ENCODE data around the gene DDAH1.

Gene DDAH1

DNA sequence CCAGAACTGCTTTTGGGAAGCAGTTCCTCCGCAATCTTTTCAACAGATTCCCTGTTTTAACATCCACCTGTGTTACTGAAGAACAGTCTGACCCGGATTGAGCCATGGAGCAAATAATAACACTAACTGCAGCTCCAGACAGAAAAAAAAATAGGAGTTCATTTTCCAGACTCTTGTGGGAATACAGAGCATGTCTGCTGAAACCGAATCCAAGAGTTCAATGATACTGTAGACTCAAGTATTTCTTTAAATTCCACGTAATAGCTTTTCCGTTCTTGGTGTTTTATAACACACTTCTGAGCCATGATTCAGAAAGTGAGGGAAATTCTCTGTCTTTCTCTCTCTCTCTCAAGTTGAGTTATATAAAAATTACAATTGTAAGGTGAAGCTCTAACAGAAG is 60.6 kb downstream of the DDAH1 start:
- H3K36me3 ChIP-seq (ENCODE audit: low read length): no peaks in the 10 kb centered on the region
- H3K27ac ChIP-seq (ENCODE audit: low read depth, low read length): no peak overlapping the region
- no peak overlapping the region for H2AFZ ChIP-seq (ENCODE audit: low read depth, low read length, severe bottlenecking)
- H3K79me2 ChIP-seq (ENCODE audit: insufficient read depth, low read length): no peaks in the 10 kb centered on the region
- no peaks in the 10 kb centered on the region for H3K27me3 ChIP-seq (ENCODE audit: low read length)
- H3K9me3 ChIP-seq (ENCODE audit: insufficient read depth, low read length): no peaks in the 10 kb centered on the region
- no peaks in the 10 kb centered on the region for H3K9me2 ChIP-seq (replicated peaks; ENCODE audit: insufficient read depth, low read length)
- H3K4me3 ChIP-seq (ENCODE audit: insufficient read depth, low read length, poor library complexity, severe bottlenecking): no peak overlapping the region
- H3K9ac ChIP-seq (ENCODE audit: low read length): no peak overlapping the region
- no peak for TF ChIP-seq EZH2phosphoT487 (conservative IDR thresholded peaks at IDR 0.05; ENCODE audit: low read length)
- TF ChIP-seq, protein P1, sequence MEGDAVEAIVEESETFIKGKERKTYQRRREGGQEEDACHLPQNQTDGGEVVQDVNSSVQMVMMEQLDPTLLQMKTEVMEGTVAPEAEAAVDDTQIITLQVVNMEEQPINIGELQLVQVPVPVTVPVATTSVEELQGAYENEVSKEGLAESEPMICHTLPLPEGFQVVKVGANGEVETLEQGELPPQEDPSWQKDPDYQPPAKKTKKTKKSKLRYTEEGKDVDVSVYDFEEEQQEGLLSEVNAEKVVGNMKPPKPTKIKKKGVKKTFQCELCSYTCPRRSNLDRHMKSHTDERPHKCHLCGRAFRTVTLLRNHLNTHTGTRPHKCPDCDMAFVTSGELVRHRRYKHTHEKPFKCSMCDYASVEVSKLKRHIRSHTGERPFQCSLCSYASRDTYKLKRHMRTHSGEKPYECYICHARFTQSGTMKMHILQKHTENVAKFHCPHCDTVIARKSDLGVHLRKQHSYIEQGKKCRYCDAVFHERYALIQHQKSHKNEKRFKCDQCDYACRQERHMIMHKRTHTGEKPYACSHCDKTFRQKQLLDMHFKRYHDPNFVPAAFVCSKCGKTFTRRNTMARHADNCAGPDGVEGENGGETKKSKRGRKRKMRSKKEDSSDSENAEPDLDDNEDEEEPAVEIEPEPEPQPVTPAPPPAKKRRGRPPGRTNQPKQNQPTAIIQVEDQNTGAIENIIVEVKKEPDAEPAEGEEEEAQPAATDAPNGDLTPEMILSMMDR (IDR thresholded peaks at IDR 0.05; ENCODE audit: insufficient read depth, low read length, poor library complexity, severe bottlenecking): no peak
- no peaks in the 10 kb centered on the region for H3F3A ChIP-seq (ENCODE audit: insufficient read depth)
- H3K4me2 ChIP-seq (ENCODE audit: low read depth, low read length, poor library complexity, severe bottlenecking): no peak overlapping the region
- H4K20me1 ChIP-seq (ENCODE audit: low read depth, low read length): no peaks in the 10 kb centered on the region

DNA sequence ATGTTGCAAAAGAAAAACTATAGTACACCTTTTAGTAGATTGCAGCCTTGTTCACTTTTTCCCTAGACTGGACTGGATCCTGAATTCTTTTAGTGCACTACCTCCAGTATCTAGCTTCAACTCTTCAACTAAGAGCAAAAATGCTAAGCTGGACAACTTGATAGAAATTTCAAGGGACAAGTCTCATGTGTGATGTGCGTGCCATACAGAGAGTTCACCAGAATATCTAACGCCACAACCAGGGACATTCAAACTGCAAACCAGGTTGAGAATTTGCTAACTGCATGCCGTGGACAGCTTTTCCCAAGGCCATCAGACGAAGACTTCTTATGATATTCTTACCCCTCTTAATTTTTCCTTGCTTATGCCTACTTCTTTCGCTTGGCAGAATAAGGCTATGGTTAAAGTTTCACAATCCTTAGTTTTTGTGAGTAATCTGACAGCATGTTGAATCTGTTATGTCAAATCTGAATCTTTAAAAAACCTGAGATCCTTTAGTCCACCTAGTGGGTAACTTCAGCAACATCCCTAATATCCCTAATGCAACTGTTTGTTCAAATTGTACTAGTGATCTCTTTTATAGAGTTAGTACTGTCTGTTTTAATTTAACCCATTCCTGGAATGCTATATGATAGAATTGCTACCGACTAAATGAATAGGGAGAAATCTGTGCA is 66.4 kb downstream of the DDAH1 start:
- H3K27ac ChIP-seq (ENCODE audit: low read depth, low read length): no peak overlapping the region

DNA sequence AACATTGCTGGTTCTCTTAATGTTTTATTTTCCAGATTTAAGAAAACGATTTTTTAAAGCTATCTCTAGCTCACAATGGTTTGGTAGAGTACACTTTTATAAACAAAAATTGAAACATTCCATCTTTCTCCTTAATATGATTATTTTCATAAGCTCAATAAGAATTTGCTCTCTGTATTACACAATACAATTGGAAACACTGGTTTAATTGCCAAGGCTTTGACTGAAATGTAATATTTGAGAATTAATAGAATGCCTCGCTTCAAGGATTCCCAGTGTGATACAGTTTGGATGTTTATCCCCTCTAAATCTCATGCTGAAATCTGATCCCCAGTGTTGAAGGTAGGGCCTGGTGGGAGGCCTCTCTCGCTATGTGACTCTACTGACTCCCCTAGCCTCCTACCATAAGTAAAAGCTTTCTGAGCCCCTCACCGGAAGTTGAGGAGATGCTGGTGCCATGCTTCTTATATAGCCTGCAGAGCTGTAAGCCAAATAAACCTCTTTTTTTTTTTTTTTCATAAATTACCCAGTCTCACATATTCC is 67.4 kb downstream of the DDAH1 start:
- Histone ChIP-seq H3K4me3 (ENCODE audit: insufficient read depth, low read length, poor library complexity, severe bottlenecking) (no peak overlapping the region), H3K9me2 (replicated peaks; ENCODE audit: insufficient read depth, low read length) (no peaks in the 10 kb centered on the region), H3K27me3 (ENCODE audit: low read length) (no peaks in the 10 kb centered on the region), H3K36me3 (ENCODE audit: low read length) (no peaks in the 10 kb centered on the region), H3K27ac (ENCODE audit: low read depth, low read length) (no peak overlapping the region), H4K20me1 (ENCODE audit: low read depth, low read length) (no peaks in the 10 kb centered on the region), H3K9ac (ENCODE audit: low read length) (no peak overlapping the region), H3K9me3 (ENCODE audit: insufficient read depth, low read length) (no peaks in the 10 kb centered on the region), H3K4me2 (ENCODE audit: low read depth, low read length, poor library complexity, severe bottlenecking) (no peak overlapping the region), H3F3A (ENCODE audit: insufficient read depth) (no peaks in the 10 kb centered on the region), H2AFZ (ENCODE audit: low read depth, low read length, severe bottlenecking) (no peak overlapping the region), H3K79me2 (ENCODE audit: insufficient read depth, low read length) (no peaks in the 10 kb centered on the region)
- no peak for TF ChIP-seq EZH2phosphoT487 (conservative IDR thresholded peaks at IDR 0.05; ENCODE audit: low read length)
- TF ChIP-seq, protein P1 (IDR thresholded peaks at IDR 0.05; ENCODE audit: insufficient read depth, low read length, poor library complexity, severe bottlenecking): no peak

More for the DNA sequence above, 66.4 kb downstream of the DDAH1 start:
- no peaks in the 10 kb centered on the region for H3F3A ChIP-seq (ENCODE audit: insufficient read depth)
- H3K4me3 ChIP-seq (ENCODE audit: insufficient read depth, low read length, poor library complexity, severe bottlenecking): no peak overlapping the region
- H3K9me2 ChIP-seq (replicated peaks; ENCODE audit: insufficient read depth, low read length): no peaks in the 10 kb centered on the region
- no peaks in the 10 kb centered on the region for H3K79me2 ChIP-seq (ENCODE audit: insufficient read depth, low read length)
- no peaks in the 10 kb centered on the region for H4K20me1 ChIP-seq (ENCODE audit: low read depth, low read length)
- no peaks in the 10 kb centered on the region for H3K27me3 ChIP-seq (ENCODE audit: low read length)
- no peak overlapping the region for H2AFZ ChIP-seq (ENCODE audit: low read depth, low read length, severe bottlenecking)
- no peak overlapping the region for H3K4me2 ChIP-seq (ENCODE audit: low read depth, low read length, poor library complexity, severe bottlenecking)
- H3K36me3 ChIP-seq (ENCODE audit: low read length): no peaks in the 10 kb centered on the region
- no peak overlapping the region for H3K9ac ChIP-seq (ENCODE audit: low read length)
- no peaks in the 10 kb centered on the region for H3K9me3 ChIP-seq (ENCODE audit: insufficient read depth, low read length)
- TF ChIP-seq EZH2phosphoT487 (conservative IDR thresholded peaks at IDR 0.05; ENCODE audit: low read length): no peak
- TF ChIP-seq, protein P1 (IDR thresholded peaks at IDR 0.05; ENCODE audit: insufficient read depth, low read length, poor library complexity, severe bottlenecking): no peak

Data from SU-DHL-6 (cell line).